ENCODE data around the gene ABCC5.

Gene ABCC5

GRCh38 chr3:183924543-183924942 lies 93.1 kb downstream of the ABCC5 start:
- H3K4me3 ChIP-seq (ENCODE audit: low read depth, low read length), result no peak overlapping the region
- no peak for TF ChIP-seq CTCF (IDR thresholded peaks at IDR 0.05; ENCODE audit: borderline replicate concordance, insufficient read depth, low read depth, low read length)

- H3K4me3 ChIP-seq (ENCODE audit: low read depth, low read length), result no peak overlapping the region
- no peak for TF ChIP-seq CTCF (IDR thresholded peaks at IDR 0.05; ENCODE audit: borderline replicate concordance, insufficient read depth, low read depth, low read length)
Observed at GRCh38 chr3:183922421-183922820, 95.3 kb downstream of the ABCC5 start.

DNA sequence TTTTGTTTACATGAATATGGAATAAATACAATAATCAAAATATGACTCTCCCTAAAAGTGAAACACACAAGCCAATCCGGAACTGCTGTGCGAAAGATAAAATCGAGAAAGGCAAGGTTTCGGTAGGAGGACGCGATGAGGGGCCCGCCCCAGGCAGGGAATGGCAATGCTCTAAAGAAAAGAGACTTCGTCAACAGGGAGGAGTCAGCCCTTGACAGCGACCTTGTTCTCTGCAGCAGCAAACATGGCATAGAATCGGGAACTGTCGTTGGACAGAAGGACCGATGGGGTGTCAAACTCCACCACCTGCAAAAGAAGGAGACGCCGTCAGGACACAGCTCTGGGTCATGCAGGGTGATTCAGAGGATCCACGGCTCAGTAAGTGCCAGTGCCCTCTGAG lies 96.6 kb downstream of the ABCC5 start:
- H3K4me3 ChIP-seq (ENCODE audit: low read depth, low read length), result no peak overlapping the region
- no peak for TF ChIP-seq CTCF (IDR thresholded peaks at IDR 0.05; ENCODE audit: borderline replicate concordance, insufficient read depth, low read depth, low read length)

DNA sequence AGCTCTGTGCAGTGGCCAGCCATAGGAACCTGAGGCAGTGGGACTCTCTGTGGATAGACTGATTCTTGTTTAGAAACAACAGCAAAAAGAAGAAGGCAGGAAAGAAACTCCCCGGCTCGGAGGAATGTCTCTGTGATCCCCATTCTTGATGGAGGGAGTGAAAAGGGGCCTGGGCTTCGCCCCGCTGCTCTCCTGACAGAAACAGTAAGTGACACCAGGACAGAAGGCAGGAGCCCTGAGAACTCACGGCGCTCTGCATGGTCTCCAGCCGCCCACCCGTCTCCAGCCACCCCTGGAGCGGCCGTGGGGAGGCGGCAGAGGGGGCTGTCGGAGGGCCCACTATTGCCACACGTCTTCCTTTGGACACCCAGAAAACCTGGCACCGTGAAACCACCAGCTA lies 97.3 kb downstream of the ABCC5 start:
- TF ChIP-seq CTCF (IDR thresholded peaks at IDR 0.05; ENCODE audit: borderline replicate concordance, insufficient read depth, low read depth, low read length), result no peak
- no peak overlapping the region for H3K4me3 ChIP-seq (ENCODE audit: low read depth, low read length)

DNA sequence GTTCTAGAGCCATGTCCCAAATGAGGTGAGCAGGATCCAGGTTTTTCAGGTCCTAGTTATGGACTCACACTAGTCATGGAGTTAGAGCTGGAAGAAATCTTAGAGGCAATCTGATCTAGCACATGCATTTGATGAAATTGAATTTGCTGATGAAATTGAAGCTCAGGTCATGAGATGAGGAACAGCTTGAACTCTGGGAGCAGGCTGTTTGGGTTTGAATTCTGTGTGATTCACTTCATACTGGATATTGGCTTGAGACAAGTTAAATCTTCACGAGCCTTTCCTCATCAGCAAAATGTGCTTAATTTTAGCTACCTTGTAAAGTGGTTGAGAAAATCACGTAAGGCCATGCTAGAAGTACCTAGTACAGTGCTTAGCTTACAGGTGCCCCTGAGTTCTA lies 99.5 kb downstream of the ABCC5 start:
- H3K4me3 ChIP-seq (ENCODE audit: low read depth, low read length), result no peak overlapping the region
- TF ChIP-seq CTCF (IDR thresholded peaks at IDR 0.05; ENCODE audit: borderline replicate concordance, insufficient read depth, low read depth, low read length), result no peak

DNA sequence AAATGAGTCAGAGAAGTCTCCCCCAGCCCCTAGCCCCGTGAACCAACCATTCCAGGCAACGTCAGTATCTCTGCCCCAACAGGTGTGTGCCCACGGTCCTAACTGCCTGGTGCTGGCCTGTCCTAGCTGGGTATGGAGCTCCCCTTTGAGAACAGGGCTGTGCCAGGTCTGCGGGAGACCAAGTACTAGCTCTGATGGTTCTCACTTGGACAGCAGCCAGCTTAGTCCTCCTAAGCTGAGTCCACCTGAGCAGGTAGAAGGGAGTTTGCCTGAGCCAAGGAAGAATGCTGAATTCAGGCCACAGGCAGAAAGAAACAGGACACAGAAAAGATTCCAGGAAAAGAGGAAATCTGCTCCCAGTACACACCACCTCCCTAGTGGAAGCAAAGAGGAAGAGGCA lies 99.9 kb downstream of the ABCC5 start:
- no peak overlapping the region for H3K4me3 ChIP-seq (ENCODE audit: low read depth, low read length)
- no peak for TF ChIP-seq CTCF (IDR thresholded peaks at IDR 0.05; ENCODE audit: borderline replicate concordance, insufficient read depth, low read depth, low read length)

DNA sequence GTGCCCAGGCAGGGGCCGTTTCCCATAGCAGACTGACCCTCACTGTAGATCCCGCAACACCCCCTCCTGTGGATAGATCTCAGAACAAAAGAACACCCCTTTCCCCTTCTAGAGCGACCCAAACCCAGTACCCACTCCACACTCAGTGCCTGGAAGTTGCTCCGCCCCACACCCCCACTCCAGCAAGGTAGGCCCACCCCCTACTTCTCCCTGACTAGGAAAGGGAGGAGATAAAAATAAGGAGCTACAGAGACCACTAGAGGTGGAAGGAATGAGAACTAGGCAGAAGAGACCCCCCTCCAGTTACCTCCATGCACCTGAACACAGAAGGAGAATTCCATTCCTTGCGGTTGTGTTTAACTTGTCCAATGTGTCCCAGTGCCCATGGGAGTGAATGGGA lies 102.8 kb downstream of the ABCC5 start:
- no peak overlapping the region for H3K4me3 ChIP-seq (ENCODE audit: low read depth, low read length)

More for the DNA sequence above, 102.8 kb downstream of the ABCC5 start:
- TF ChIP-seq CTCF (IDR thresholded peaks at IDR 0.05; ENCODE audit: borderline replicate concordance, insufficient read depth, low read depth, low read length), result no peak
